ENCODE data around the gene ESYT2. TPM values are rescaled to one million over a fixed set of nuclear protein-coding genes. Genes with fewer than 3 reads are reported as not detected.

ESYT2 gene
- total and polyA plus RNA-seq, 2 of the 4 experiments (the other 2 are of a cell fraction): 26.7 to 69.9 TPM

- no peak overlapping the region for H3K4me3 ChIP-seq (ENCODE audit: insufficient read depth, low read depth, low read length)
- no peak overlapping the region for H3K18ac ChIP-seq (ENCODE audit: low read depth, low read length)
- no peak overlapping the region for H4K5ac ChIP-seq (ENCODE audit: low read depth, low read length)
- no peak overlapping the region for H2BK120ac ChIP-seq (ENCODE audit: low read depth, low read length)
- H2AK9ac ChIP-seq (replicated peaks; ENCODE audit: low read depth, low read length, poor library complexity): no peak overlapping the region
- no peak overlapping the region for H3K4me2 ChIP-seq (ENCODE audit: low read depth, low read length)
- H2BK20ac ChIP-seq (ENCODE audit: low read depth, low read length): no peak overlapping the region
- no peak overlapping the region for H4K8ac ChIP-seq (ENCODE audit: low read depth in 2 of 2, low read length in 2 of 2)
- POLR2A ChIA-PET (ENCODE audit: unreplicated experiment): no interaction called here
- H3K56ac ChIP-seq (ENCODE audit: extremely low read depth, insufficient read depth, low read length): no peak overlapping the region
- no peak overlapping the region for H4K91ac ChIP-seq (ENCODE audit: insufficient read depth, low read depth, low read length)
- no CpG with 5 or more reads among the region's 3 CpGs for WGBS, 2 experiments (ENCODE audit: extremely low coverage in 2 of 2, insufficient read length in 1 of 2)
- H3K23ac ChIP-seq (ENCODE audit: low read depth, low read length): no peak overlapping the region
- CTCF ChIA-PET: interaction anchor here (1.6 kb wide), 1 partner anchor 10 kb away, joined by 4 read pairs; no protein-coding TSS in a partner anchor
- intact Hi-C loops (cut with micrococcal nuclease) (no loop called here), dilution Hi-C loops (cut with HindIII; ENCODE audit: low sequenced_read_pairs, unreplicated experiment) (no loop called here), in situ Hi-C loops (cut with MboI; ENCODE audit: low sequenced_read_pairs) (no loop called here)
- H2BK15ac ChIP-seq (ENCODE audit: low read depth, low read length): no peak overlapping the region
- H3K79me1 ChIP-seq (ENCODE audit: low read depth in 1 of 2, low read length in 2 of 2): peaks cover 3% of the 10 kb centered on the region in 2 experiments; a peak in 1 of 4 replicates
- no peaks in the 10 kb centered on the region for H3K9me1 ChIP-seq (ENCODE audit: insufficient read depth, low read length)
- no peaks in the 10 kb centered on the region for H3K27me3 ChIP-seq (ENCODE audit: control insufficient read depth, insufficient read depth, low read length)
- H2AFZ ChIP-seq (replicated peaks; ENCODE audit: low read length, poor library complexity): no peak overlapping the region
- peaks cover 39% of the 10 kb centered on the region for H3K36me3 ChIP-seq (ENCODE audit: control insufficient read depth, insufficient read depth, low read length)
- H3K9me3 ChIP-seq (ENCODE audit: control insufficient read depth, insufficient read depth, low read length): no peaks in the 10 kb centered on the region
- ATAC-seq (ENCODE audit: low read depth) (no peak), DNase-seq (no peak)
- no peak overlapping the region for H3K4ac ChIP-seq (ENCODE audit: low read depth, low read length)
- no peak overlapping the region for H3K9ac ChIP-seq (ENCODE audit: low read depth, low read length)
- H3K27ac ChIP-seq (ENCODE audit: insufficient read depth, low read length): no peak overlapping the region
- no peak overlapping the region for H2AK5ac ChIP-seq (ENCODE audit: low read depth, low read length)
- no peaks in the 10 kb centered on the region; the same call in 1 of the 2 replicates for H4K20me1 ChIP-seq (ENCODE audit: insufficient read depth, low read length)
- no TSS peak for BruUV-seq (replicated peaks)
- H3K4me1 ChIP-seq (ENCODE audit: control insufficient read depth, insufficient read depth, low read length): no peaks in the 10 kb centered on the region
- no peak overlapping the region for H3K14ac ChIP-seq (replicated peaks; ENCODE audit: low read depth, low read length)
- no peak for TF ChIP-seq FOS (IDR thresholded peaks at IDR 0.05; ENCODE audit: low read depth, low read length)
- TF ChIP-seq NFE2L2 (IDR thresholded peaks at IDR 0.05; ENCODE audit: low read depth, low read length): no peak
- no peak for TF ChIP-seq MAZ (IDR thresholded peaks at IDR 0.05; ENCODE audit: borderline replicate concordance, low read depth, low read length)
- TF ChIP-seq SMC3 (IDR thresholded peaks at IDR 0.05; ENCODE audit: low read depth, low read length): no peak
- no peak for TF ChIP-seq CHD1 (IDR thresholded peaks at IDR 0.05; ENCODE audit: low read depth, low read length)
- no peak for TF ChIP-seq RAD21 (IDR thresholded peaks at IDR 0.05; ENCODE audit: low read length)
- TF ChIP-seq, protein P1, sequence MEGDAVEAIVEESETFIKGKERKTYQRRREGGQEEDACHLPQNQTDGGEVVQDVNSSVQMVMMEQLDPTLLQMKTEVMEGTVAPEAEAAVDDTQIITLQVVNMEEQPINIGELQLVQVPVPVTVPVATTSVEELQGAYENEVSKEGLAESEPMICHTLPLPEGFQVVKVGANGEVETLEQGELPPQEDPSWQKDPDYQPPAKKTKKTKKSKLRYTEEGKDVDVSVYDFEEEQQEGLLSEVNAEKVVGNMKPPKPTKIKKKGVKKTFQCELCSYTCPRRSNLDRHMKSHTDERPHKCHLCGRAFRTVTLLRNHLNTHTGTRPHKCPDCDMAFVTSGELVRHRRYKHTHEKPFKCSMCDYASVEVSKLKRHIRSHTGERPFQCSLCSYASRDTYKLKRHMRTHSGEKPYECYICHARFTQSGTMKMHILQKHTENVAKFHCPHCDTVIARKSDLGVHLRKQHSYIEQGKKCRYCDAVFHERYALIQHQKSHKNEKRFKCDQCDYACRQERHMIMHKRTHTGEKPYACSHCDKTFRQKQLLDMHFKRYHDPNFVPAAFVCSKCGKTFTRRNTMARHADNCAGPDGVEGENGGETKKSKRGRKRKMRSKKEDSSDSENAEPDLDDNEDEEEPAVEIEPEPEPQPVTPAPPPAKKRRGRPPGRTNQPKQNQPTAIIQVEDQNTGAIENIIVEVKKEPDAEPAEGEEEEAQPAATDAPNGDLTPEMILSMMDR (conservative IDR thresholded peaks at IDR 0.05; ENCODE audit: low read depth, low read length): no peak
- no peak for TF ChIP-seq CEBPB (IDR thresholded peaks at IDR 0.05; ENCODE audit: low read depth, low read length)
- no peak for TF ChIP-seq POLR2A (IDR thresholded peaks at IDR 0.05; ENCODE audit: low read depth, low read length)
- TF ChIP-seq USF2 (IDR thresholded peaks at IDR 0.05; ENCODE audit: low read depth, low read length): no peak
- no peak for TF ChIP-seq MXI1 (IDR thresholded peaks at IDR 0.05; ENCODE audit: borderline replicate concordance, low read depth, low read length)
- no peak for TF ChIP-seq MAFK (IDR thresholded peaks at IDR 0.05; ENCODE audit: low read depth, low read length)
- TF ChIP-seq ELK1 (IDR thresholded peaks at IDR 0.05; ENCODE audit: borderline replicate concordance, low read depth, low read length): no peak
- no peak for TF ChIP-seq RCOR1 (IDR thresholded peaks at IDR 0.05; ENCODE audit: insufficient replicate concordance, low read length)
- no peak for TF ChIP-seq BHLHE40 (IDR thresholded peaks at IDR 0.05; ENCODE audit: low read depth, low read length)
- no peak for TF ChIP-seq RFX5 (IDR thresholded peaks at IDR 0.05; ENCODE audit: low read depth, low read length)
- H2BK5ac ChIP-seq (ENCODE audit: low read depth, low read length, poor library complexity, severe bottlenecking): no peak overlapping the region
These were observed 78.6 kb downstream of the ESYT2 start for GRCh38 chr7:158750702-158751101.
